HFF-Myc (cell line): ENCODE data around the gene INO80B.
A peak's percentile ranks its signal among the peaks of the same experiment; 100 is the strongest.

ENCODE experiments used
- DNase-seq: peaks from one replicate; pipeline ENCODE4 v3.0.0-alpha.2; 2011; ENCODE audit warnings: low read depth; ENCODE audit errors: extremely low read depth
- H3K4me3 ChIP-seq: replicated peaks from 2 replicates; pipeline ENCODE4 v1.5.1; 2011; ENCODE audit warnings: low read depth, mild to moderate bottlenecking, control low read depth, low read length
- CTCF ChIP-seq: IDR thresholded peaks from 2 replicates; pipeline ENCODE4 v1.5.1; 2012; ENCODE audit warnings: mild to moderate bottlenecking, low read depth, low read length, control low read depth; ENCODE audit errors: missing control alignments

Gene INO80B

GRCh38 chr2:74444498-74445318, 10.2 kb upstream of the INO80B start:
- TF ChIP-seq CTCF = no peak
- no peak overlapping the region for H3K4me3 ChIP-seq
- DNase-seq = no peak

GRCh38 chr2:74447230-74447999, 7.5 kb upstream of the INO80B start:
- DNase-seq = no peak
- TF ChIP-seq CTCF = no peak
- no peak overlapping the region for H3K4me3 ChIP-seq

GRCh38 chr2:74448771-74449170, 6.1 kb upstream of the INO80B start:
- no peak overlapping the region for H3K4me3 ChIP-seq
- TF ChIP-seq CTCF = no peak
- no peak for DNase-seq

DNA sequence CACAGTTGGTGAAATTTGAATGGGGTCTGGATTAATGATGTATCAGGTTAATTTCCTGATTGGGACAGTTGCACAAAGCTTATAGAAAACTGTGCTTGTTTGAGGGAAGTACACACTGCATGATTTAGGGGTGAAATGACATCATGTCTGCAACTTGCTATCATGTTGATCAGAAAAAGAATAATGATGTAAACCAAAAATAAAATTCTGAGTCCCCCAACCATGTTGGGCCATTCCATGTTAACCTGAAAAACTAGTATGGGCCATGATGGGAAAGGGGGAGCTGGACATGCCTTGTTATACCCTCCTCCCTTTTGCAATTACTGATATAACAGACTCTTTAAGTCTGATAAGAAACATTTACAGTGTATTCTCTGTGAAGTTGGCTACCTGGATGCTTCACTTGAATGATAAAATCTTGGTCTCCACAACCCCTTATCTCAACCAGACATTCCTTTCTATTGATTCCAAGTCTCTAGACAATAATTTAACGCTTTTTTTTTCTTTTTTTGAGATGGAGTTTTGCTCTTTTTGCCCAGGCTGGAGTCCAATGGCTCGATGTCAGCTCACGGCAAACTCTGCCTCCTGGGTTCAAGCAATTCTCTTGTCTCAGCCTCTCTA, 4.2 kb upstream of the INO80B start:
- no peak for DNase-seq
- no peak overlapping the region for H3K4me3 ChIP-seq
- TF ChIP-seq CTCF = no peak

- no peak for DNase-seq
- TF ChIP-seq CTCF = no peak
These were observed 2.3 kb downstream of the INO80B start for GRCh38 chr2:74457129-74457548.

GRCh38 chr2:74457549-74458131, 2.8 kb downstream of the INO80B start:
- TF ChIP-seq CTCF = no peak
- peak overlapping the region; percentile 92 for H3K4me3 ChIP-seq
- no peak for DNase-seq

More at GRCh38 chr2:74457129-74457548, 2.3 kb downstream of the INO80B start:
- peak overlapping the region; percentile 92 for H3K4me3 ChIP-seq
